GM12878 (cell line): ENCODE data around the gene KLF17. TPM values are rescaled to one million over a fixed set of nuclear protein-coding genes. Genes with fewer than 3 reads are reported as not detected.

Experiments
- ATAC-seq: fragments of 200-7000 bp; cut with Tn5 transposase; 3 replicates; pipeline ENCODE4 v1.9.1; 2020; ENCODE audit warnings: mild to moderate bottlenecking, moderate library complexity
- BruUV-seq: library from RNA; stranded (reverse); fragments of 400-500 nt; replicated peaks from 2 replicates; lab custom pipeline; 2021; lab: Mats Ljungman, UMichigan
- CTCF ChIA-PET: fragments of 300-600 bp; sonication (Branson Sonifier 250); formaldehyde crosslinking; extraction: SDS; loops from one replicate; lab custom pipeline; 2021; ENCODE audit warnings: inconsistent platforms; lab: Yijun Ruan, JAX
- POLR2A ChIA-PET: fragments of 350-600 bp; formaldehyde crosslinking; extraction: SDS; loops from one replicate; lab custom pipeline; 2021; ENCODE audit warnings: inconsistent platforms; lab: Charles Lee
- RAD21 ChIA-PET: fragments of 300-600 bp; sonication (Branson Sonifier 250); formaldehyde crosslinking; loops from one replicate; lab custom pipeline; 2023; ENCODE audit warnings: antibody characterized with exemption; ENCODE audit not compliant: unreplicated experiment; lab: Charles Lee
- SMC1A ChIA-PET: fragments of 300-600 bp; sonication (Branson Sonifier 250); formaldehyde crosslinking; loops from one replicate; lab custom pipeline; 2023; ENCODE audit not compliant: unreplicated experiment, uncharacterized antibody; lab: Charles Lee
- DNase-seq: peaks from one replicate; pipeline ENCODE4 v3.0.0-alpha.2; 2011; ENCODE audit warnings: low read depth, low spot score
- FAIRE-seq: peaks from 3 replicates; lab custom pipeline; 2011; peaks lifted over from hg19 to GRCh38; lab: Jason Lieb, UNC
- H2AFZ ChIP-seq: 2 replicates; pipeline ENCODE4 v1.6.0; 2011; ENCODE audit warnings: low read depth, low read length, control low read depth; ENCODE audit not compliant: control insufficient read depth
- H3K27ac ChIP-seq: 2 replicates; pipeline ENCODE4 v1.5.1; 2011; ENCODE audit warnings: control low read depth; ENCODE audit not compliant: control insufficient read depth, insufficient read depth
- H3K27me3 ChIP-seq, 2 experiments: replicated peaks in 1 of 2; 2 replicates each; pipeline versions ENCODE4 v1.6.0 to v1.6.1; 2011; ENCODE audit warnings: low read length in 1 of 2; ENCODE audit not compliant: control insufficient read depth in 2 of 2, insufficient read depth in 2 of 2
- H3K36me3 ChIP-seq, 2 experiments: 2 replicates each; pipeline ENCODE4 v1.5.1; 2011; ENCODE audit warnings: low read length in 1 of 2; ENCODE audit not compliant: control insufficient read depth in 2 of 2, insufficient read depth in 2 of 2
- H3K4me1 ChIP-seq: 2 replicates; pipeline ENCODE4 v1.6.1; 2011; ENCODE audit warnings: mild to moderate bottlenecking, low read length, moderate library complexity, mixed read lengths; ENCODE audit not compliant: control insufficient read depth, insufficient read depth
- H3K4me2 ChIP-seq: 2 replicates; pipeline ENCODE4 v1.6.0; 2011; ENCODE audit warnings: control low read depth; ENCODE audit not compliant: control insufficient read depth, insufficient read depth
- H3K4me3 ChIP-seq: fragments of 200-600 bp; sonication (generic); 2 replicates; pipeline ENCODE4 v1.5.1; 2016
- H3K79me2 ChIP-seq: 2 replicates; pipeline ENCODE4 v1.6.0; 2011; ENCODE audit warnings: low read length; ENCODE audit not compliant: control insufficient read depth, insufficient read depth
- H3K9ac ChIP-seq: 2 replicates; pipeline ENCODE4 v1.8.0; 2011; ENCODE audit warnings: low read length, control low read depth, mixed read lengths; ENCODE audit not compliant: control insufficient read depth, insufficient read depth
- H3K9me3 ChIP-seq: replicated peaks from 3 replicates; pipeline ENCODE4 v1.5.1; 2011; ENCODE audit warnings: mild to moderate bottlenecking, low read length; ENCODE audit not compliant: control insufficient read depth, insufficient read depth
- H4K20me1 ChIP-seq: 2 replicates; pipeline ENCODE4 v1.6.0; 2011; ENCODE audit not compliant: control insufficient read depth, insufficient read depth
- ATF2 ChIP-seq: IDR thresholded peaks from 2 replicates; pipeline ENCODE4 v1.6.1; 2012; ENCODE audit warnings: low read length, inconsistent platforms
- BMI1 ChIP-seq: fragments of 450-650 bp; IDR thresholded peaks from 2 replicates; pipeline ENCODE4 v1.6.1; 2016; ENCODE audit warnings: mild to moderate bottlenecking, moderate library complexity, borderline replicate concordance
- E4F1 ChIP-seq: fragments of 450-650 bp; IDR thresholded peaks from 2 replicates; pipeline ENCODE4 v1.6.1; 2018; ENCODE audit warnings: borderline replicate concordance, mild to moderate bottlenecking; ENCODE audit not compliant: partially characterized antibody
- FOS ChIP-seq: IDR thresholded peaks from 3 replicates; pipeline ENCODE4 v1.6.1; 2011; ENCODE audit warnings: borderline replicate concordance; ENCODE audit not compliant: insufficient read length; ENCODE audit errors: extremely low read depth
- GATAD2B ChIP-seq: fragments of 450-650 bp; conservative IDR thresholded peaks from 2 replicates; pipeline ENCODE4 v1.6.1; 2017; ENCODE audit warnings: low read depth, mild to moderate bottlenecking, moderate library complexity
- HDAC6 ChIP-seq: fragments of 200-600 bp; sonication (generic); IDR thresholded peaks from one replicate; pipeline ENCODE4 v1.8.0; 2017; ENCODE audit warnings: antibody characterized with exemption; ENCODE audit not compliant: unreplicated experiment
- JUND ChIP-seq: IDR thresholded peaks from 2 replicates; pipeline ENCODE4 v1.6.1; 2012; ENCODE audit warnings: low read depth, mild to moderate bottlenecking, low read length, improper control_type of control experiment, moderate library complexity
- LARP7 ChIP-seq: fragments of 450-650 bp; IDR thresholded peaks from 2 replicates; pipeline ENCODE4 v1.6.1; 2017; ENCODE audit warnings: mild to moderate bottlenecking
- MTA2 ChIP-seq: fragments of 450-650 bp; IDR thresholded peaks from 2 replicates; pipeline ENCODE4 v1.6.1; 2016; ENCODE audit warnings: low read depth, mild to moderate bottlenecking, moderate library complexity
- PAX5 ChIP-seq: IDR thresholded peaks from 2 replicates; pipeline ENCODE4 v1.6.1; 2011; ENCODE audit warnings: low read depth, low read length, borderline replicate concordance
- POLR2AphosphoS5 ChIP-seq: IDR thresholded peaks from 2 replicates; pipeline ENCODE4 v1.6.1; 2011; ENCODE audit warnings: mild to moderate bottlenecking, low read length, inconsistent platforms
- RELB ChIP-seq: fragments of 450-650 bp; IDR thresholded peaks from 2 replicates; pipeline ENCODE4 v1.6.1; 2017; ENCODE audit warnings: low read depth, mild to moderate bottlenecking, moderate library complexity
- RFX5 ChIP-seq: IDR thresholded peaks from 2 replicates; pipeline ENCODE4 v1.6.1; 2011; ENCODE audit warnings: low read depth, low read length, improper control_type of control experiment
- SKIL ChIP-seq: fragments of 450-650 bp; IDR thresholded peaks from 2 replicates; pipeline ENCODE4 v1.6.1; 2017; ENCODE audit warnings: mild to moderate bottlenecking, low read depth, inconsistent platforms; ENCODE audit not compliant: poor library complexity, severe bottlenecking
- SP1 ChIP-seq: IDR thresholded peaks from one replicate; pipeline ENCODE4 v1.6.1; 2011; ENCODE audit warnings: low read depth, low read length
- STAT1 ChIP-seq: fragments of 450-650 bp; conservative IDR thresholded peaks from 2 replicates; pipeline ENCODE4 v1.6.1; 2014; ENCODE audit warnings: antibody characterized with exemption, mild to moderate bottlenecking
- TAF1 ChIP-seq: IDR thresholded peaks from 2 replicates; pipeline ENCODE4 v1.6.1; 2011; ENCODE audit warnings: mild to moderate bottlenecking, low read depth, low read length, borderline replicate concordance
- YY1 ChIP-seq: IDR thresholded peaks from 2 replicates; pipeline ENCODE4 v1.6.1; 2011; ENCODE audit warnings: low read depth, mild to moderate bottlenecking, low read length
- ZNF217 ChIP-seq: fragments of 450-650 bp; IDR thresholded peaks from 2 replicates; pipeline ENCODE4 v1.6.1; 2017; ENCODE audit warnings: antibody characterized with exemption, mild to moderate bottlenecking
- ZNF274 ChIP-seq: IDR thresholded peaks from one replicate; pipeline ENCODE4 v1.8.0; 2011; ENCODE audit not compliant: insufficient read length, insufficient read depth
- WGBS: methylation state at CpG from one replicate; pipeline ENCODE4 v1.1.6; 2016; ENCODE audit warnings: low lambda C conversion rate; ENCODE audit not compliant: insufficient replicate concordance, insufficient coverage; ENCODE audit errors: missing lambda C conversion rate; 5-methylcytosine and 5-hydroxymethylcytosine counted together
- in situ Hi-C: fragments of 300-500 bp; cut with MboI; formaldehyde crosslinking; loops from 9 replicates; pipeline ENCODE4 v1.14.3; 2018; ENCODE audit warnings: mixed read lengths
- intact Hi-C: fragments of 100-400 bp; cut with micrococcal nuclease; formaldehyde crosslinking; loops from one replicate; pipeline ENCODE4 v1.14.2; 2022; ENCODE audit not compliant: unreplicated experiment
- polyA plus RNA-seq, 11 experiments: library from polyadenylated mRNA; depleted of rRNA in 4 of 11; unstranded in 6 of 11; stranded (reverse) in 5 of 11; fragments of >200 nt; fragmentation: Nextera tagmentation in 4 of 11; fragmentation: Illumina TruSeq in 1 of 11; extraction: Ambion mirVana in 4 of 11; extraction: Trizol in 1 of 11; gene quantifications; 1 replicate in 1 of 11; 2 replicates in 10 of 11; pipeline versions ENCODE4 v1.2.1 to v1.2.3, GENCODE V29; 2011 to 2016; ENCODE audit warnings: inconsistent platforms in 2 of 11, missing spikeins in 2 of 11, low read depth in 1 of 11
- total RNA-seq, 4 experiments: library from RNA; depleted of rRNA in 3 of 4; stranded (reverse); fragments of >200 nt in 3 of 4; fragmentation: Illumina TruSeq in 1 of 4; extraction: Trizol in 1 of 4; gene quantifications; 2 replicates each; pipeline versions ENCODE4 v1.2.1 to v1.2.3, GENCODE V29; 2013 to 2021

KLF17 gene
- total and polyA plus RNA-seq, 10 of the 15 experiments (the other 5 are each of a cell fraction or from before 2014, with no cell fraction given): not detected

- WGBS: 36% methylated on average over 3 of the region's 3 CpGs
- H3K27ac ChIP-seq: no peak overlapping the region
- BruUV-seq: no TSS peak
- POLR2A ChIA-PET: no interaction called here
- DNase-seq: no peak
- SMC1A ChIA-PET: interaction anchor here (0.6 kb wide), 1 partner anchor 498 kb away, joined by 3 read pairs; the partner anchor contains the start of gene KDM4A
- H3K4me1 ChIP-seq: no peaks in the 10 kb centered on the region
- FAIRE-seq: no peak
- H4K20me1 ChIP-seq: no peaks in the 10 kb centered on the region
- H3K4me2 ChIP-seq: no peak overlapping the region
- intact Hi-C loops: no loop called here
- RAD21 ChIA-PET: no interaction called here
- H3K27me3 ChIP-seq: no peaks in the 10 kb centered on the region
- CTCF ChIA-PET: no interaction called here
- in situ Hi-C loops: no loop called here
- no peaks in the 10 kb centered on the region for H3K79me2 ChIP-seq
- ATAC-seq: no peak
- H3K9ac ChIP-seq: no peak overlapping the region
- H3K9me3 ChIP-seq: no peaks in the 10 kb centered on the region; the same call in 1 of the 3 replicates
- TF ChIP-seq JUND (no peak), E4F1 (no peak), STAT1 (no peak), SP1 (no peak), LARP7 (no peak), POLR2AphosphoS5 (no peak), MTA2 (no peak), ZNF217 (no peak), YY1 (no peak), RFX5 (no peak), ZNF274 (no peak), ATF2 (no peak), GATAD2B (no peak), HDAC6 (no peak), RELB (no peak), TAF1 (no peak), FOS (no peak), SKIL (no peak), BMI1 (no peak), PAX5 (no peak)
- no peaks in the 10 kb centered on the region for H3K36me3 ChIP-seq
- no peak overlapping the region for H2AFZ ChIP-seq
- no peak overlapping the region for H3K4me3 ChIP-seq
Measured at GRCh38 chr1:44147582-44147981, 29.0 kb downstream of the KLF17 start.
